IMR-90 (cell line): Measurements from ENCODE around the gene SLIT1. TPM values are rescaled to one million over a fixed set of nuclear protein-coding genes. Genes with fewer than 3 reads are reported as not detected.

Experiments used
- ATAC-seq: fragments of 200-7000 bp; cut with Tn5 transposase; 2 replicates; pipeline ENCODE4 v1.9.1; 2020; ENCODE audit warnings: low read depth, mild to moderate bottlenecking, moderate library complexity
- BruUV-seq: library from RNA; stranded (reverse); fragments of 400-500 nt; replicated peaks from 2 replicates; lab custom pipeline; 2021; lab: Mats Ljungman, UMichigan
- CTCF ChIA-PET: fragments of 300-600 bp; formaldehyde crosslinking; extraction: SDS; loops from one replicate; lab custom pipeline; 2021; ENCODE audit warnings: antibody characterized with exemption; lab: Yijun Ruan, JAX
- POLR2A ChIA-PET: fragments of 300-600 bp; sonication (Branson Sonifier 250); formaldehyde crosslinking; loops from one replicate; lab custom pipeline; 2022; ENCODE audit warnings: antibody characterized with exemption; ENCODE audit not compliant: unreplicated experiment; lab: Charles Lee
- DNase-seq: peaks from one replicate; pipeline ENCODE4 v3.0.0; 2013
- H2AFZ ChIP-seq: replicated peaks from 2 replicates; pipeline ENCODE3; 2013; ENCODE audit warnings: low read length, mild to moderate bottlenecking; ENCODE audit not compliant: poor library complexity
- H2AK5ac ChIP-seq: 2 replicates; pipeline ENCODE4 v1.6.1; 2013; ENCODE audit warnings: low read depth, low read length, inconsistent platforms
- H2AK9ac ChIP-seq: replicated peaks from 2 replicates; pipeline ENCODE3; 2013; ENCODE audit warnings: mild to moderate bottlenecking, low read depth, low read length, moderate library complexity; ENCODE audit not compliant: poor library complexity
- H2BK120ac ChIP-seq: 2 replicates; pipeline ENCODE4 v1.6.1; 2013; ENCODE audit warnings: low read depth, low read length, inconsistent platforms
- H2BK15ac ChIP-seq: 3 replicates; pipeline ENCODE4 v1.6.1; 2013; ENCODE audit warnings: low read depth, low read length, inconsistent platforms
- H2BK20ac ChIP-seq: 2 replicates; pipeline ENCODE4 v1.6.1; 2013; ENCODE audit warnings: low read depth, mild to moderate bottlenecking, inconsistent platforms, low read length, moderate library complexity
- H2BK5ac ChIP-seq: 2 replicates; pipeline ENCODE4 v1.6.1; 2013; ENCODE audit warnings: mild to moderate bottlenecking, low read depth, low read length, inconsistent platforms; ENCODE audit not compliant: poor library complexity, severe bottlenecking
- H3K14ac ChIP-seq: replicated peaks from 2 replicates; pipeline ENCODE4 v1.6.1; 2013; ENCODE audit warnings: low read depth, low read length, inconsistent platforms
- H3K18ac ChIP-seq: 2 replicates; pipeline ENCODE4 v1.6.1; 2013; ENCODE audit warnings: low read depth, low read length, control low read depth
- H3K23ac ChIP-seq: 2 replicates; pipeline ENCODE4 v1.6.1; 2013; ENCODE audit warnings: low read depth, low read length, inconsistent platforms
- H3K27ac ChIP-seq: 2 replicates; pipeline ENCODE4 v1.5.1; 2013; ENCODE audit warnings: mild to moderate bottlenecking, control low read depth, low read length; ENCODE audit not compliant: insufficient read depth
- H3K27me3 ChIP-seq: 2 replicates; pipeline ENCODE4 v1.6.1; 2013; ENCODE audit warnings: low read length; ENCODE audit not compliant: control insufficient read depth, insufficient read depth
- H3K36me3 ChIP-seq: 2 replicates; pipeline ENCODE4 v1.6.1; 2013; ENCODE audit warnings: low read length, mixed read lengths; ENCODE audit not compliant: control insufficient read depth, insufficient read depth
- H3K4ac ChIP-seq: 2 replicates; pipeline ENCODE4 v1.6.1; 2013; ENCODE audit warnings: low read depth, low read length, inconsistent platforms
- H3K4me1 ChIP-seq: 2 replicates; pipeline ENCODE4 v1.6.1; 2013; ENCODE audit warnings: low read length, mixed read lengths; ENCODE audit not compliant: control insufficient read depth, insufficient read depth
- H3K4me2 ChIP-seq: 2 replicates; pipeline ENCODE4 v1.6.1; 2013; ENCODE audit warnings: low read depth, mild to moderate bottlenecking, control low read depth, low read length, moderate library complexity
- H3K4me3 ChIP-seq: 2 replicates; pipeline ENCODE4 v1.5.1; 2013; ENCODE audit warnings: low read depth, mild to moderate bottlenecking, control low read depth, low read length, moderate library complexity; ENCODE audit not compliant: insufficient read depth
- H3K56ac ChIP-seq: 2 replicates; pipeline ENCODE4 v1.6.1; 2013; ENCODE audit warnings: low read length, inconsistent platforms; ENCODE audit not compliant: insufficient read depth; ENCODE audit errors: extremely low read depth
- H3K79me1 ChIP-seq, 2 experiments: 2 replicates each; pipeline ENCODE4 v1.6.1; 2013; ENCODE audit warnings: low read length in 2 of 2, inconsistent platforms in 1 of 2, low read depth in 1 of 2
- H3K9ac ChIP-seq: 2 replicates; pipeline ENCODE4 v1.6.1; 2013; ENCODE audit warnings: low read depth, low read length, control low read depth
- H3K9me1 ChIP-seq: 2 replicates; pipeline ENCODE4 v1.6.1; 2013; ENCODE audit warnings: low read length, inconsistent platforms; ENCODE audit not compliant: insufficient read depth
- H3K9me3 ChIP-seq: 2 replicates; pipeline ENCODE4 v1.6.1; 2013; ENCODE audit warnings: low read length; ENCODE audit not compliant: control insufficient read depth, insufficient read depth
- H4K20me1 ChIP-seq: 2 replicates; pipeline ENCODE4 v1.6.1; 2013; ENCODE audit warnings: low read length, inconsistent platforms; ENCODE audit not compliant: insufficient read depth
- H4K5ac ChIP-seq: 2 replicates; pipeline ENCODE4 v1.6.1; 2013; ENCODE audit warnings: mild to moderate bottlenecking, low read depth, low read length, control low read depth
- H4K8ac ChIP-seq, 2 experiments: 2 replicates each; pipeline ENCODE4 v1.6.1; 2013; ENCODE audit warnings: low read depth in 2 of 2, low read length in 2 of 2, control low read depth in 1 of 2, inconsistent platforms in 1 of 2
- H4K91ac ChIP-seq: 2 replicates; pipeline ENCODE4 v1.6.1; 2013; ENCODE audit warnings: low read depth, low read length, inconsistent platforms; ENCODE audit not compliant: insufficient read depth
- BHLHE40 ChIP-seq: fragments of 150-350 bp; IDR thresholded peaks from 2 replicates; pipeline ENCODE4 v1.6.1; 2016; ENCODE audit warnings: mild to moderate bottlenecking, low read depth, low read length
- CEBPB ChIP-seq: IDR thresholded peaks from 2 replicates; pipeline ENCODE4 v1.6.1; 2012; ENCODE audit warnings: low read depth, low read length, improper control_type of control experiment
- CHD1 ChIP-seq: IDR thresholded peaks from 2 replicates; pipeline ENCODE4 v1.6.1; 2012; ENCODE audit warnings: low read depth, low read length, improper control_type of control experiment
- FOS ChIP-seq: fragments of 150-350 bp; IDR thresholded peaks from 2 replicates; pipeline ENCODE4 v1.6.1; 2016; ENCODE audit warnings: low read depth, low read length
- MAFK ChIP-seq: IDR thresholded peaks from 2 replicates; pipeline ENCODE4 v1.6.1; 2012; ENCODE audit warnings: low read depth, low read length, improper control_type of control experiment
- MAZ ChIP-seq: IDR thresholded peaks from 2 replicates; pipeline ENCODE4 v1.6.1; 2012; ENCODE audit warnings: low read depth, mild to moderate bottlenecking, low read length, improper control_type of control experiment, moderate library complexity, borderline replicate concordance
- MXI1 ChIP-seq: IDR thresholded peaks from 2 replicates; pipeline ENCODE4 v1.6.1; 2012; ENCODE audit warnings: low read depth, mild to moderate bottlenecking, low read length, moderate library complexity, borderline replicate concordance
- NFE2L2 ChIP-seq: fragments of 150-350 bp; IDR thresholded peaks from 2 replicates; pipeline ENCODE4 v1.6.1; 2016; ENCODE audit warnings: low read depth, mild to moderate bottlenecking, low read length
- POLR2A ChIP-seq: IDR thresholded peaks from 2 replicates; pipeline ENCODE4 v1.6.1; 2012; ENCODE audit warnings: mild to moderate bottlenecking, low read depth, low read length
- RAD21 ChIP-seq: IDR thresholded peaks from 2 replicates; pipeline ENCODE4 v1.6.1; 2012; ENCODE audit warnings: low read length, improper control_type of control experiment
- RCOR1 ChIP-seq: IDR thresholded peaks from 2 replicates; pipeline ENCODE4 v1.6.1; 2012; ENCODE audit warnings: mild to moderate bottlenecking, low read length, improper control_type of control experiment; ENCODE audit not compliant: insufficient replicate concordance
- RFX5 ChIP-seq: IDR thresholded peaks from 2 replicates; pipeline ENCODE4 v1.8.0; 2012; ENCODE audit warnings: low read depth, mild to moderate bottlenecking, low read length, moderate library complexity
- SMC3 ChIP-seq: fragments of 150-350 bp; IDR thresholded peaks from 2 replicates; pipeline ENCODE4 v1.6.1; 2016; ENCODE audit warnings: low read depth, mild to moderate bottlenecking, antibody characterized with exemption, low read length, moderate library complexity
- USF2 ChIP-seq: fragments of 150-350 bp; IDR thresholded peaks from 2 replicates; pipeline ENCODE4 v1.6.1; 2017; ENCODE audit warnings: mild to moderate bottlenecking, antibody characterized with exemption, low read length, low read depth
- WGBS, 2 experiments: methylation state at CpG; one replicate each; pipeline versions ENCODE4 v1.1.5 to v1.1.7; 2013; ENCODE audit warnings: missing lambda C conversion rate in 2 of 2; ENCODE audit not compliant: insufficient read length in 1 of 2; ENCODE audit errors: extremely low coverage in 2 of 2; 5-methylcytosine and 5-hydroxymethylcytosine counted together
- dilution Hi-C: fragments of 300-500 bp; cut with HindIII; formaldehyde crosslinking; loops from one replicate; pipeline ENCODE4 v1.14.3; 2018; ENCODE audit warnings: low sequenced_read_pairs; ENCODE audit not compliant: unreplicated experiment
- in situ Hi-C: fragments of 300-500 bp; cut with MboI; formaldehyde crosslinking; loops from 3 replicates; pipeline ENCODE4 v1.14.3; 2019; ENCODE audit warnings: low sequenced_read_pairs, inconsistent platforms, mixed read lengths
- intact Hi-C: fragments of 100-400 bp; cut with micrococcal nuclease; formaldehyde crosslinking; loops from 2 replicates; pipeline ENCODE4 v1.10.0; 2022
- polyA plus RNA-seq, 3 experiments: library from polyadenylated mRNA; depleted of rRNA; stranded (reverse); fragments of >200 nt; gene quantifications; 2 replicates each; pipeline ENCODE4 v1.2.3, GENCODE V29; 2012; ENCODE audit warnings: low replicate concordance in 1 of 3
- total RNA-seq: library from RNA; depleted of rRNA; stranded (reverse); fragments of >200 nt; gene quantifications from 2 replicates; pipeline ENCODE4 v1.2.3, GENCODE V29; 2012
- TF ChIP-seq, protein P1 (sequence below): fragments of 150-350 bp; IDR thresholded peaks from 2 replicates; pipeline ENCODE4 v1.6.1; 2016; ENCODE audit warnings: low read depth, mild to moderate bottlenecking, low read length, moderate library complexity, borderline replicate concordance
- TF ChIP-seq, protein P2 (sequence below): conservative IDR thresholded peaks from 2 replicates; pipeline ENCODE4 v1.5.1; 2012; ENCODE audit warnings: mild to moderate bottlenecking, low read depth, low read length, improper control_type of control experiment

SLIT1 gene
- total and polyA plus RNA-seq, 2 of the 4 experiments (the other 2 are of a cell fraction) = under 0.01 TPM

DNA sequence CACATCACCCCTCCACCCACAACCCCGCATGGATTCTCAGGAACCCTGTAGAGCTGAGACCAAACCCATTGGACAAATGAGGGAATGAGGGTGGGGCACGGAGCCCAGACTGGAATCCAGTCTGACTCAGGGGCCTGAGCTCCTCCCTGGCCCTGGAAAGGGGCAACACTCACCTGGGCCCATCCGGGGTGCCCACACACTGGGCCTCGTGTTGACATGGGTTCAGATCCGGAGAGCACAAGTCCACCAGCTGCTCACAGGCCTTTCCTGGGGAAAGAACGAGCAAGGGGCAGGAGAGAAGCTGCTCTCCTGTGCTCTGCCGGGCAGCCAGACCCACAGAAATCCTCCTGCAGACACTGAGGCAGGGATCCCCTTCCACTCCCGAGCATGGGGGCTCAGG is 172.2 kb downstream of the SLIT1 start:
- ChIA-PET CTCF (no interaction called here), POLR2A (no interaction called here)
- Histone ChIP-seq H3K9ac (no peak overlapping the region), H3K4me1 (no peaks in the 10 kb centered on the region), H3K18ac (no peak overlapping the region), H2AK5ac (no peak overlapping the region), H2AK9ac (peak overlapping the region; percentile 58), H2BK120ac (no peak overlapping the region), H2AFZ (no peak overlapping the region), H3K56ac (no peak overlapping the region), H4K5ac (no peak overlapping the region), H2BK15ac (no peak overlapping the region), H3K36me3 (no peaks in the 10 kb centered on the region), H2BK5ac (no peak overlapping the region), H3K14ac (no peak overlapping the region), H2BK20ac (no peak overlapping the region), H3K27me3 (peaks cover 17% of the 10 kb centered on the region), H3K4ac (no peak overlapping the region), H3K9me3 (no peaks in the 10 kb centered on the region), H3K4me3 (no peak overlapping the region), H4K91ac (no peak overlapping the region), H3K23ac (no peak overlapping the region), H3K9me1 (no peaks in the 10 kb centered on the region), H3K27ac (no peak overlapping the region), H3K79me1 (no peaks in the 10 kb centered on the region), H4K20me1 (no peaks in the 10 kb centered on the region), H3K4me2 (no peak overlapping the region), H4K8ac (no peak overlapping the region)
- dilution Hi-C loops (no loop called here), in situ Hi-C loops (no loop called here), intact Hi-C loops (no loop called here)
- 89% methylated on average over 3 of the region's 8 CpGs; no CpG with 5 or more reads in 1 of the 2 experiments for WGBS, 2 experiments
- no peak for ATAC-seq
- no TSS peak for BruUV-seq
- TF ChIP-seq BHLHE40 (no peak), RAD21 (no peak), RCOR1 (no peak), CHD1 (no peak), MAZ (no peak), POLR2A (no peak), RFX5 (no peak), MXI1 (no peak), MAFK (no peak), NFE2L2 (no peak), FOS (no peak), SMC3 (no peak), CEBPB (no peak), USF2 (no peak)
- TF ChIP-seq, protein P1, sequence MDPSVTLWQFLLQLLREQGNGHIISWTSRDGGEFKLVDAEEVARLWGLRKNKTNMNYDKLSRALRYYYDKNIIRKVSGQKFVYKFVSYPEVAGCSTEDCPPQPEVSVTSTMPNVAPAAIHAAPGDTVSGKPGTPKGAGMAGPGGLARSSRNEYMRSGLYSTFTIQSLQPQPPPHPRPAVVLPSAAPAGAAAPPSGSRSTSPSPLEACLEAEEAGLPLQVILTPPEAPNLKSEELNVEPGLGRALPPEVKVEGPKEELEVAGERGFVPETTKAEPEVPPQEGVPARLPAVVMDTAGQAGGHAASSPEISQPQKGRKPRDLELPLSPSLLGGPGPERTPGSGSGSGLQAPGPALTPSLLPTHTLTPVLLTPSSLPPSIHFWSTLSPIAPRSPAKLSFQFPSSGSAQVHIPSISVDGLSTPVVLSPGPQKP = no peak
- TF ChIP-seq, protein P2, sequence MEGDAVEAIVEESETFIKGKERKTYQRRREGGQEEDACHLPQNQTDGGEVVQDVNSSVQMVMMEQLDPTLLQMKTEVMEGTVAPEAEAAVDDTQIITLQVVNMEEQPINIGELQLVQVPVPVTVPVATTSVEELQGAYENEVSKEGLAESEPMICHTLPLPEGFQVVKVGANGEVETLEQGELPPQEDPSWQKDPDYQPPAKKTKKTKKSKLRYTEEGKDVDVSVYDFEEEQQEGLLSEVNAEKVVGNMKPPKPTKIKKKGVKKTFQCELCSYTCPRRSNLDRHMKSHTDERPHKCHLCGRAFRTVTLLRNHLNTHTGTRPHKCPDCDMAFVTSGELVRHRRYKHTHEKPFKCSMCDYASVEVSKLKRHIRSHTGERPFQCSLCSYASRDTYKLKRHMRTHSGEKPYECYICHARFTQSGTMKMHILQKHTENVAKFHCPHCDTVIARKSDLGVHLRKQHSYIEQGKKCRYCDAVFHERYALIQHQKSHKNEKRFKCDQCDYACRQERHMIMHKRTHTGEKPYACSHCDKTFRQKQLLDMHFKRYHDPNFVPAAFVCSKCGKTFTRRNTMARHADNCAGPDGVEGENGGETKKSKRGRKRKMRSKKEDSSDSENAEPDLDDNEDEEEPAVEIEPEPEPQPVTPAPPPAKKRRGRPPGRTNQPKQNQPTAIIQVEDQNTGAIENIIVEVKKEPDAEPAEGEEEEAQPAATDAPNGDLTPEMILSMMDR = no peak
- no peak for DNase-seq
